DOHH2 (cell line): ENCODE data around the gene CHD9.
"Not testable (repeated sequence)": the region's sequence is repeated elsewhere in the genome, so short reads cannot be mapped to it uniquely, and the experiment has no call there.

Experiments
- CTCF ChIP-seq: fragments of 200-600 bp; sonication (generic); IDR thresholded peaks from one replicate; pipeline ENCODE4 v1.5.1; 2014; ENCODE audit warnings: antibody characterized with exemption, mild to moderate bottlenecking, low read depth, low read length; ENCODE audit not compliant: poor library complexity, severe bottlenecking
- EZH2phosphoT487 ChIP-seq: fragments of 200-600 bp; sonication (generic); IDR thresholded peaks from 2 replicates; pipeline ENCODE4 v1.6.1; 2017; ENCODE audit warnings: borderline replicate concordance, mild to moderate bottlenecking, antibody characterized with exemption, low read length, moderate library complexity, mixed read lengths

GRCh38 chr16:53185741-53186140, 130.9 kb downstream of the CHD9 start:
- TF ChIP-seq CTCF, EZH2phosphoT487: not testable (repeated sequence)
